Ovary (tissue), 3 donors: ENCODE results near the gene ADAMTS8.

Experiments used
- CTCF ChIP-seq, 3 donors: fragments of 450-650 bp in 2 of 3; fragments of 200-600 bp in 1 of 3; IDR thresholded peaks; one replicate each; pipeline versions ENCODE4 v1.5.1 to v1.8.0; 2016 to 2022; ENCODE audit warnings: antibody characterized with exemption in 3 of 3, mild to moderate bottlenecking in 1 of 3
- EP300 ChIP-seq: sonication (generic); formaldehyde crosslinking; IDR thresholded peaks from one replicate; pipeline ENCODE4 v1.6.1; 2017; ENCODE audit warnings: antibody characterized with exemption
- POLR2A ChIP-seq: fragments of 450-650 bp; IDR thresholded peaks from one replicate; pipeline ENCODE4 v1.6.1; 2017; ENCODE audit warnings: antibody characterized with exemption, mild to moderate bottlenecking, moderate library complexity
- donor health status: DM: no; HTN: no; CAD: no.

GRCh38 chr11:130390071-130390758 is 38.2 kb downstream of the ADAMTS8 start:
- TF ChIP-seq CTCF (IDR thresholded peaks at IDR 0.05) = no peak
- no peak for TF ChIP-seq POLR2A
- no peak for TF ChIP-seq EP300
